K562 (cell line): Measurements from ENCODE around the gene TOGARAM2. TPM values are rescaled to one million over a fixed set of nuclear protein-coding genes. Genes with fewer than 3 reads are reported as not detected.

Experiments
- FUS ChIP-seq: fragments of 200-400 bp; formaldehyde crosslinking; optimal IDR thresholded peaks from 2 replicates; pipeline ENCODE3; 2017; ENCODE audit warnings: low read depth, low read length
- HDAC2 ChIP-seq: fragments of 450-650 bp; IDR thresholded peaks from 2 replicates; pipeline ENCODE4 v1.6.1; 2016; ENCODE audit warnings: mild to moderate bottlenecking
- NR4A1 ChIP-seq, 2 experiments: fragments of 250-450 bp in 1 of 2; fragments of 450-650 bp in 1 of 2; sonication (Bioruptor Pico) in 1 of 2; IDR thresholded peaks; 2 replicates each; pipeline versions ENCODE4 v1.4.0 to v1.6.1; 2016 to 2020; ENCODE audit warnings: mild to moderate bottlenecking in 2 of 2, missing compliant biosample characterization in 1 of 2, missing genetic modification characterization in 1 of 2, moderate library complexity in 1 of 2
- REST ChIP-seq, 2 experiments: fragments of 450-650 bp; formaldehyde crosslinking in 1 of 2; IDR thresholded peaks; 2 replicates each; pipeline versions ENCODE4 v1.4.0 to v1.6.1; 2014 to 2020; ENCODE audit warnings: mild to moderate bottlenecking in 2 of 2, borderline replicate concordance in 1 of 2, low read depth in 1 of 2
- SPI1 ChIP-seq: IDR thresholded peaks from 2 replicates; pipeline ENCODE4 v1.6.1; 2011; ENCODE audit warnings: low read depth, low read length, control low read depth, borderline replicate concordance
- TAL1 ChIP-seq: fragments of 450-650 bp; IDR thresholded peaks from 2 replicates; pipeline ENCODE4 v1.6.1; 2016; ENCODE audit warnings: mild to moderate bottlenecking
- TEAD4 ChIP-seq, 2 experiments: sonication (generic) in 1 of 2; formaldehyde crosslinking in 1 of 2; IDR thresholded peaks; 2 replicates each; pipeline versions ENCODE4 v1.6.1 to v1.8.0; 2012 to 2022; ENCODE audit warnings: borderline replicate concordance in 1 of 2, inconsistent platforms in 1 of 2, low read length in 1 of 2, mild to moderate bottlenecking in 1 of 2, missing genetic modification reagents in 1 of 2
- ZBTB49 ChIP-seq: sonication (generic); formaldehyde crosslinking; IDR thresholded peaks from 2 replicates; pipeline ENCODE4 v1.8.0; 2022; ENCODE audit warnings: missing genetic modification reagents, mild to moderate bottlenecking, borderline replicate concordance
- ZNF197 ChIP-seq: fragments of 200-800 bp; sonication (Bioruptor generic); IDR thresholded peaks from 2 replicates; pipeline ENCODE4 v1.6.1; 2016; ENCODE audit warnings: low read depth, missing genetic modification characterization, missing compliant biosample characterization
- ZNF449 ChIP-seq: fragments of 250-450 bp; sonication (Bioruptor Pico); IDR thresholded peaks from 2 replicates; pipeline ENCODE4 v1.8.0; 2022; ENCODE audit warnings: moderate library complexity, mild to moderate bottlenecking, inconsistent platforms
- ZNF518B ChIP-seq: fragments of 250-450 bp; sonication (Bioruptor Pico); IDR thresholded peaks from 2 replicates; pipeline ENCODE4 v1.5.0; 2021; ENCODE audit warnings: mild to moderate bottlenecking, moderate library complexity
- polyA plus RNA-seq, 8 experiments: library from polyadenylated mRNA; depleted of rRNA in 4 of 8; stranded (reverse) in 5 of 8; unstranded in 3 of 8; fragments of >200 nt; fragmentation: Nextera tagmentation in 2 of 8; fragmentation: Illumina TruSeq in 1 of 8; extraction: Ambion mirVana in 2 of 8; extraction: Trizol in 1 of 8; gene quantifications; 2 replicates each; pipeline versions ENCODE4 v1.2.1 to v1.2.3, GENCODE V29; 2011 to 2014; ENCODE audit warnings: inconsistent platforms in 1 of 8, missing spikeins in 1 of 8
- total RNA-seq, 7 experiments: library from RNA; depleted of rRNA in 6 of 7; stranded (reverse); fragments of >200 nt in 6 of 7; fragmentation: Illumina TruSeq in 2 of 7; extraction: Trizol in 2 of 7; gene quantifications; 2 replicates each; pipeline versions ENCODE4 v1.2.1 to v1.2.3, GENCODE V29; 2011 to 2021; ENCODE audit warnings: low replicate concordance in 1 of 7

TOGARAM2 gene
- total and polyA plus RNA-seq, 9 of the 15 experiments (the other 6 are each of a cell fraction or from before 2014, with no cell fraction given), result not detected

GRCh38 chr2:28952836-28953211 lies 28.3 kb upstream of the TOGARAM2 start (continued):
- no peak for TF ChIP-seq ZNF518B (CRISPR knock-in tag)
- TF ChIP-seq ZNF197 (CRISPR knock-in tag), result no peak
- peak; percentile 89 for TF ChIP-seq SPI1
- TF ChIP-seq ZNF449 (CRISPR knock-in tag), result no peak
- no peak for TF ChIP-seq TAL1
- no peak for TF ChIP-seq ZBTB49 (CRISPR knock-in tag)
- no peak for TF ChIP-seq HDAC2
- no peak for TF ChIP-seq FUS
- peak; percentile 49; the same call in 1 of the 2 replicates for TF ChIP-seq REST (IDR thresholded peaks at IDR 0.05; ENCODE audit: borderline replicate concordance)
- no peak for TF ChIP-seq REST (CRISPR knock-in tag; IDR thresholded peaks at IDR 0.05; ENCODE audit: low read depth)
- peak; percentile 46; the same call in 1 of the 2 replicates for TF ChIP-seq TEAD4 (IDR thresholded peaks at IDR 0.05; ENCODE audit: low read length)
- TF ChIP-seq TEAD4 (CRISPR knock-in tag; IDR thresholded peaks at IDR 0.05; ENCODE audit: borderline replicate concordance), result no peak
- TF ChIP-seq NR4A1 (CRISPR knock-in tag; IDR thresholded peaks at IDR 0.05), result no peak
- TF ChIP-seq NR4A1 (tag; IDR thresholded peaks at IDR 0.05), result no peak
